NK-92 treated with Interleukin-12 subunit alpha and Interleukin-12 subunit beta, amount 100 ng/mL, for 24 hours (cell line): Measurements from ENCODE around the gene PPT1.

Source experiments
- DNase-seq: peaks from one replicate; lab custom pipeline; 2025; lab: John Stamatoyannopoulos, UW

Gene PPT1

DNA sequence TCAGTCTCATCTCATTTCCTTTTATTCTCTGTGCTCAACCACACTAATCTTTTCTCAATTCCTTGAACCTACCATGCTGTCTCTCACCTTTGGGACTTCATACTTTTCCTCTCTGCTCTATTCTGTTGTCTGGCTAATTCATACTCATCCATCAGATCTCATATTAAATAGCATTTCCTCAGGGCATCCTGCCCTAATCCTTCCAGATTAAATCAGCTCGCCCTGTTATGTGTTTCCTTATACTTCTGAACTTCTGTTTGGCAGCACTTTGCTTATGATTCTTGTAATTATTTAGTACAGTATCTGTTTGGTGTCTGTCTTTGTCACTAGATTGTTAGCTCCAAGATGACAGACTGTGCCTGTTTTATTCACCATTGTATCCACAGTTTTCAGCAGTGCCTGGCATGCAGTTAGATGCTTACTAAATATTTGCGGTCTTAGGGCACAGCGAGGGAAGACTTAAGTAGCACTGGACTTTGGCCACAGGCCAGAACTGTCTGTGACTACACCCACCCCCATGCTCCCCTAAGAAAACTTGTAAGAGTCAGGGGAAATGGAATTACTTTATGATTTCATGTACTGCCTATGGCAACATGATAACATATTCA is 66.4 kb downstream of the PPT1 start:
- DNase-seq, result no peak

- no peak for DNase-seq
Observed at GRCh38 chr1:40029608-40030007, 67.4 kb downstream of the PPT1 start.

DNA sequence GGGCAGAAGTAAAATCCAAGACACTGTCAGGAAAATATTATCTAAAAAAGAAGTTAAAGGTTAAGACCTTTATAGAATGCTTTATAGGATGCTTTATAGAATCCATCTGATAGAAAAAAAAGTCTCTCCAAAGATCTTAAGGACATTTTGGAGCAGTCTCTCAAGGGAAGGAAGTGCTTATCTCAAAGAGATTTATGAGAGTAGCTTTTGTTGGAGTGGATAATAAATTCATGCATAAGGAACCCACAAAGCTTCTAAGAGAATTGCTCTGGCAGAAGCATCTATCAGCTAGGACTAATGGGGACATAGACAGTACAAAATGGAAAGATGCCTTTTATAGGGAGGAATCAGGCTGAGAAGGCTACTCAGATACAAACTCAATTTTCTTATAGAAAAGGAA is 69.4 kb downstream of the PPT1 start:
- no peak for DNase-seq

- DNase-seq, result no peak
Observed at GRCh38 chr1:40024671-40025070, 72.4 kb downstream of the PPT1 start.

- DNase-seq, result no peak
Observed at GRCh38 chr1:40023379-40023944, 73.6 kb downstream of the PPT1 start.
